Uterus (tissue), 4 donors: ENCODE measurements around the gene ITIH4. TPM values are rescaled to one million over a fixed set of nuclear protein-coding genes. Genes with fewer than 3 reads are reported as not detected.
"Not testable (repeated sequence)": the region's sequence is repeated elsewhere in the genome, so short reads cannot be mapped to it uniquely, and the experiment has no call there.

Experiments used
- DNase-seq, 2 donors: peaks; one replicate each; pipeline ENCODE4 v3.0.0-alpha.2; 2019 to 2020
- H3K27ac ChIP-seq, 2 donors: fragments of 200-600 bp; sonication (generic); 1 replicate in 1 of 2; 2 replicates in 1 of 2; pipeline ENCODE4 v1.5.1; 2016 to 2018
- H3K27me3 ChIP-seq, 2 donors: fragments of 200-600 bp; sonication (generic); one replicate each; pipeline ENCODE4 v1.5.1; 2018 to 2019; ENCODE audit warnings: control low read depth in 1 of 2
- H3K36me3 ChIP-seq, 2 donors: fragments of 200-600 bp; sonication (generic); one replicate each; pipeline ENCODE4 v1.5.1; 2019; ENCODE audit warnings: control low read depth in 1 of 2
- H3K4me1 ChIP-seq, 2 donors: fragments of 200-600 bp; sonication (generic); one replicate each; pipeline ENCODE4 v1.5.1; 2018 to 2019; ENCODE audit warnings: control low read depth in 1 of 2
- H3K4me3 ChIP-seq, 2 donors: fragments of 200-600 bp; sonication (generic); 1 replicate in 1 of 2; 2 replicates in 1 of 2; pipeline ENCODE4 v1.5.1; 2018 to 2019; ENCODE audit warnings: mild to moderate bottlenecking in 1 of 2
- H3K9me3 ChIP-seq, 2 donors: fragments of 200-600 bp; sonication (generic); one replicate each; pipeline ENCODE4 v1.5.1; 2019; ENCODE audit warnings: control low read depth in 1 of 2
- POLR2A ChIP-seq, 2 donors: fragments of 450-650 bp; IDR thresholded peaks; one replicate each; pipeline ENCODE4 v1.6.1; 2016; ENCODE audit warnings: antibody characterized with exemption in 2 of 2, mild to moderate bottlenecking in 1 of 2, moderate library complexity in 1 of 2
- intact Hi-C: fragments of 100-400 bp; cut with DNase I; formaldehyde crosslinking; loops from one replicate; pipeline ENCODE4 v1.15.1; 2023; ENCODE audit warnings: low total_unique reads
- total RNA-seq, 4 donors: library from RNA; depleted of rRNA in 3 of 4; stranded (reverse); fragments of >200 nt in 3 of 4; gene quantifications; one replicate each; pipeline versions ENCODE4 v1.1.0 to v1.2.4, GENCODE V29; 2014 to 2023
- TF ChIP-seq, protein P1 (sequence below), 4 experiments: fragments of 200-600 bp in 2 of 4; fragments of 450-650 bp in 2 of 4; sonication (generic) in 2 of 4; IDR thresholded peaks; one replicate each; pipeline ENCODE4 v1.5.1; 2016 to 2019; ENCODE audit warnings: antibody characterized with exemption in 4 of 4, mild to moderate bottlenecking in 2 of 4, moderate library complexity in 1 of 4
- donor health status: DM: yes; HTN: yes; CAD: no.

ITIH4 gene
- total RNA-seq, 4 donors from 2014 or later: 0.26 to 8.7 (median 6.9) TPM

- H3K27me3 ChIP-seq: no peaks in the 10 kb centered on the region
- no peaks in the 10 kb centered on the region for H3K9me3 ChIP-seq
- DNase-seq: no peak
- H3K27ac ChIP-seq: no peak overlapping the region
- H3K36me3 ChIP-seq: no peaks in the 10 kb centered on the region
- H3K4me3 ChIP-seq: no peak overlapping the region
- intact Hi-C loops: no loop called here
- TF ChIP-seq POLR2A (IDR thresholded peaks at IDR 0.05): no peak
- TF ChIP-seq, protein P1, sequence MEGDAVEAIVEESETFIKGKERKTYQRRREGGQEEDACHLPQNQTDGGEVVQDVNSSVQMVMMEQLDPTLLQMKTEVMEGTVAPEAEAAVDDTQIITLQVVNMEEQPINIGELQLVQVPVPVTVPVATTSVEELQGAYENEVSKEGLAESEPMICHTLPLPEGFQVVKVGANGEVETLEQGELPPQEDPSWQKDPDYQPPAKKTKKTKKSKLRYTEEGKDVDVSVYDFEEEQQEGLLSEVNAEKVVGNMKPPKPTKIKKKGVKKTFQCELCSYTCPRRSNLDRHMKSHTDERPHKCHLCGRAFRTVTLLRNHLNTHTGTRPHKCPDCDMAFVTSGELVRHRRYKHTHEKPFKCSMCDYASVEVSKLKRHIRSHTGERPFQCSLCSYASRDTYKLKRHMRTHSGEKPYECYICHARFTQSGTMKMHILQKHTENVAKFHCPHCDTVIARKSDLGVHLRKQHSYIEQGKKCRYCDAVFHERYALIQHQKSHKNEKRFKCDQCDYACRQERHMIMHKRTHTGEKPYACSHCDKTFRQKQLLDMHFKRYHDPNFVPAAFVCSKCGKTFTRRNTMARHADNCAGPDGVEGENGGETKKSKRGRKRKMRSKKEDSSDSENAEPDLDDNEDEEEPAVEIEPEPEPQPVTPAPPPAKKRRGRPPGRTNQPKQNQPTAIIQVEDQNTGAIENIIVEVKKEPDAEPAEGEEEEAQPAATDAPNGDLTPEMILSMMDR (IDR thresholded peaks at IDR 0.05): no peak
- H3K4me1 ChIP-seq: no peaks in the 10 kb centered on the region
Measured at GRCh38 chr3:52779011-52779836, 51.2 kb downstream of the ITIH4 start.

DNA sequence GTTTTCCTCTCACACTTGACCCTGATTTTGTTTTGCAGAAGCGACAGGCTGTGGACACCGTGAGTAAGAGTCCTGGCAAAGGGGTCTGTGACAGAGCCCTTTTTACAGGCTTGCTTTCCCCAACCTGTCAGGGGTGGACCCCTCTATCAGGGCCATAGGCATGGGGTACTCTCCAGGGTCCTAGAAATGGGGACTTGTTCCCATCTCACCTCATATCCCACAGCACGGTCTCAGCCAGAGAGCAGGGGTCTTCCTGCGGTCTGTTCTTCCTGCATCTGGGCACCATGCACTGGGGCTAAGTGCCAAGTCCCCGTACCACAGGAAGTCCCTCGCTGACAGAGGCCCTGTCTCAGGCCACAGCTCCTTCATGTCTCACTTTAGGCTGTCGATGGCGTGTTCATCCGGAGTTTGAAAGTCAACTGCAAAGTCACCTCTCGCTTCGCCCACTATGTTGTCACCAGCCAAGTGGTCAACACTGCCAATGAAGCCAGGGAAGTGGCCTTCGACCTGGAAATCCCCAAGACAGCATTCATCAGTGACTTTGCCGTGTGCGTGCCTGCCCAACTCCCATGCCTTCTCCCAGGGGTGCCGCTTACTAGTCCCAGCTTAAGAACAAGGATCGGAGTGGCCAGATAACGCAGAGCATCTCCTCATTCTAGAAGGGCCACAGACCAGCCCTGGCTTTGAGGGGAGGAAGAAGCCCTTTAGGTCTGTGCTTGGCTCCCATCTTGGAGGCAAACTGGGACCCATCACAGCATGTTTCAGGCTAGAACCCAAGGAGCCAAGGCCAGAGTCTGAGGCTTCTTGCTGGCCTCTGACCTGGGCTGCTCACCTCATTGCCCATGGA lies 52.3 kb downstream of the ITIH4 start:
- peak in 1 of 2 donors; percentile 7 for DNase-seq
- intact Hi-C loops: no loop called here

DNA sequence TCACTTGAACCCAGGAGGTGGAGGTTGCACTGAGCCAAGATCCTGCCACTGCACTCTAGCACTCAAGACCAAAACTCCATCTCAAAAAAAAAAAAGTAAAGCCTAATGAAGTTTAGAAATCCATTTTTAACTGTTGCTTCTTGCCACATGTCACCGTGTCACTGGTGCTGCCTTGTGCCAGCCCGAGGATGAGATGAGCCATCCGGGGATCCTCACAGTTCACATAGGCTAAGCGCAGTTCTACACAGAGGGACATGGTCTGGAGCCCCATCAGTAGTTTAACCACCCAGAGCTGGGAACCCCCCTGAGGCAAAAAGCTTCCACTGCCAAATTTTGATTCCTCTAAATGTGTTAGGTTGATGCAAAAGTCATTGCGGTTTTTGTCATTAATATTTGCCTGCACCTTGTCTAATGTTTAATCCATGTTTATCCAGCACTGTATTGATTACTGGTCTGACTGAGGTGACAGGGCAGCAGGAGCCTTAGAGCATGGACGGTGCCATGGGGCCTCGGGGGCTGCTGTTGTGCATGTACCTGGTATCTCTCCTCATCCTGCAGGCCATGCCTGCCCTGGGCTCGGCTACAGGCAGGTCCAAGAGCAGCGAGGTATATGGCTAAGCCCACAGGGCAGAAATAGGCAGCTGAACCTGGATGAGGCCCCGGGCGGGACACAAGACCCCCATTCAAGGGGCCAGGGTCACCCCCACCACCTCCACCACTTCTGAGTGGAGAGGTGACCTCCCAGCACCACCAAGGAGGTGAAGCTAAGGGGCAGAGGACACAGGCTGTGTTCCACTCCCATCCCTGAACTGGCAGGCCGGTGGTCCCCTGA lies 53.1 kb downstream of the ITIH4 start, which contains the start of gene ITIH1:
Gene ITIH1 (plus strand): TSS at position 473 of the 832 bp plus-strand sequence. CDS start 17 bp downstream, at position 490.
- no peaks in the 10 kb centered on the region for H3K27me3 ChIP-seq
- H3K4me3 ChIP-seq: no peak within 1 kb of the TSS
- H3K9me3 ChIP-seq: no peaks in the 10 kb centered on the region
- H3K4me1 ChIP-seq: no peaks in the 10 kb centered on the region
- DNase-seq: peak in 1 of 2 donors; percentile 13
- no peak within 1 kb of the TSS for H3K27ac ChIP-seq
- H3K36me3 ChIP-seq: no peaks in the 10 kb centered on the region
- TF ChIP-seq, protein P1 (IDR thresholded peaks at IDR 0.05): no peak
- TF ChIP-seq POLR2A (IDR thresholded peaks at IDR 0.05): no peak
- intact Hi-C loops: no loop called here

More for the DNA sequence above, 52.3 kb downstream of the ITIH4 start:
- H3K4me1 ChIP-seq: no peaks in the 10 kb centered on the region
- no peaks in the 10 kb centered on the region for H3K9me3 ChIP-seq
- TF ChIP-seq, protein P1 (IDR thresholded peaks at IDR 0.05): no peak
- no peak for TF ChIP-seq POLR2A (IDR thresholded peaks at IDR 0.05)
- no peak overlapping the region for H3K4me3 ChIP-seq
- H3K27me3 ChIP-seq: no peaks in the 10 kb centered on the region
- no peaks in the 10 kb centered on the region for H3K36me3 ChIP-seq
- no peak overlapping the region for H3K27ac ChIP-seq

DNA sequence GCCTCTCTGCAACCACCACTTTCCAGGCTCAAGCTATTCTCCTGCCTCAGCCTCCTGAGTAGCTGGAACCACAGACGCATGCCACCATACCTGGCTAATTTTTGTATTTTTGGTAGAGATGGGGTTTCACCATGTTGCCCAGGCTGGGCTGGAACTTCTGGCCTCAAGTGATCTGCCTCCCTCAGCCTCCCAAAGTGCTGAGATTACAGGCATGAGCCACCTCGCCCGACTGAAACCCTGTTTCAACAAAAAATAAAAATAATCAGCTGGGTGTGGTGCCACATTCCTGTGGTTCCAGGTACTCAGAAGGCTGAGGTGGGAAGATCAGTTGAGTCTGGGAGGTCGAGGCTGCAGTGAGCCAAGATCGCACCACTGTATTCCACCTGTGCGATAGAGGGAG lies 54.0 kb downstream of the ITIH4 start:
- DNase-seq, H3K36me3 ChIP-seq, H3K9me3 ChIP-seq, H3K4me1 ChIP-seq, intact Hi-C loops, H3K27ac ChIP-seq, H3K4me3 ChIP-seq, H3K27me3 ChIP-seq: not testable (repeated sequence)

GRCh38 chr3:52775877-52776276 lies 54.6 kb downstream of the ITIH4 start:
- Histone ChIP-seq H3K9me3 (no peaks in the 10 kb centered on the region), H3K36me3 (no peaks in the 10 kb centered on the region), H3K27me3 (no peaks in the 10 kb centered on the region), H3K27ac (no peak overlapping the region), H3K4me1 (no peaks in the 10 kb centered on the region), H3K4me3 (no peak overlapping the region)
- DNase-seq: no peak
- intact Hi-C loops: no loop called here
- TF ChIP-seq, protein P1 (IDR thresholded peaks at IDR 0.05): no peak
- no peak for TF ChIP-seq POLR2A (IDR thresholded peaks at IDR 0.05)
